Osteoblast (primary cell): ENCODE data around the gene SPRED2. TPM values are rescaled to one million over a fixed set of nuclear protein-coding genes. Genes with fewer than 3 reads are reported as not detected.

Source experiments
- DNase-seq: peaks from one replicate; pipeline ENCODE4 v3.0.0; 2011; ENCODE audit warnings: low spot score, mixed read lengths; ENCODE audit not compliant: insufficient read length; ENCODE audit errors: missing footprints
- H2AFZ ChIP-seq: 2 replicates; pipeline ENCODE4 v1.6.0; 2011; ENCODE audit warnings: mild to moderate bottlenecking, low read length
- H3K27ac ChIP-seq: 2 replicates; pipeline ENCODE4 v1.5.1; 2011; ENCODE audit warnings: mild to moderate bottlenecking, low read depth, low read length, moderate library complexity
- H3K27me3 ChIP-seq: 2 replicates; pipeline ENCODE4 v1.6.0; 2012; ENCODE audit warnings: mild to moderate bottlenecking, control low read depth, inconsistent platforms, low read length, moderate library complexity; ENCODE audit not compliant: insufficient read depth
- H3K36me3 ChIP-seq: 2 replicates; pipeline ENCODE4 v1.5.1; 2011; ENCODE audit warnings: mild to moderate bottlenecking, low read length, control low read depth, moderate library complexity; ENCODE audit not compliant: insufficient read depth
- H3K4me1 ChIP-seq: 2 replicates; pipeline ENCODE4 v1.5.1; 2011; ENCODE audit warnings: mild to moderate bottlenecking, low read length, control low read depth, moderate library complexity; ENCODE audit not compliant: insufficient read depth
- H3K4me2 ChIP-seq: 2 replicates; pipeline ENCODE4 v1.6.0; 2011; ENCODE audit warnings: mild to moderate bottlenecking, low read length; ENCODE audit not compliant: insufficient read depth
- H3K4me3 ChIP-seq: fragments of 200-600 bp; sonication (generic); 3 replicates; pipeline ENCODE4 v1.5.1; 2012; ENCODE audit warnings: mild to moderate bottlenecking, low read length, inconsistent platforms; ENCODE audit not compliant: insufficient read depth
- H3K79me2 ChIP-seq: 2 replicates; pipeline ENCODE4 v1.6.0; 2012; ENCODE audit warnings: mild to moderate bottlenecking, low read length, control low read depth, inconsistent platforms; ENCODE audit not compliant: insufficient read depth
- H3K9me3 ChIP-seq: 2 replicates; pipeline ENCODE4 v1.5.1; 2011; ENCODE audit warnings: low read depth, low read length, control low read depth
- H4K20me1 ChIP-seq: 2 replicates; pipeline ENCODE4 v1.6.0; 2012; ENCODE audit warnings: mild to moderate bottlenecking, low read length, control low read depth; ENCODE audit not compliant: insufficient read depth
- total RNA-seq: library from RNA; depleted of rRNA; stranded (reverse); fragments of >200 nt; gene quantifications from 2 replicates; pipeline ENCODE4 v1.2.3, GENCODE V29; 2012
- TF ChIP-seq, protein P1 (sequence below): IDR thresholded peaks from 2 replicates; pipeline ENCODE4 v1.5.1; 2011; ENCODE audit warnings: mild to moderate bottlenecking, low read depth, low read length, moderate library complexity; ENCODE audit errors: extremely low read depth

Gene SPRED2
- total RNA-seq, 1 donor = 17.4 TPM

DNA sequence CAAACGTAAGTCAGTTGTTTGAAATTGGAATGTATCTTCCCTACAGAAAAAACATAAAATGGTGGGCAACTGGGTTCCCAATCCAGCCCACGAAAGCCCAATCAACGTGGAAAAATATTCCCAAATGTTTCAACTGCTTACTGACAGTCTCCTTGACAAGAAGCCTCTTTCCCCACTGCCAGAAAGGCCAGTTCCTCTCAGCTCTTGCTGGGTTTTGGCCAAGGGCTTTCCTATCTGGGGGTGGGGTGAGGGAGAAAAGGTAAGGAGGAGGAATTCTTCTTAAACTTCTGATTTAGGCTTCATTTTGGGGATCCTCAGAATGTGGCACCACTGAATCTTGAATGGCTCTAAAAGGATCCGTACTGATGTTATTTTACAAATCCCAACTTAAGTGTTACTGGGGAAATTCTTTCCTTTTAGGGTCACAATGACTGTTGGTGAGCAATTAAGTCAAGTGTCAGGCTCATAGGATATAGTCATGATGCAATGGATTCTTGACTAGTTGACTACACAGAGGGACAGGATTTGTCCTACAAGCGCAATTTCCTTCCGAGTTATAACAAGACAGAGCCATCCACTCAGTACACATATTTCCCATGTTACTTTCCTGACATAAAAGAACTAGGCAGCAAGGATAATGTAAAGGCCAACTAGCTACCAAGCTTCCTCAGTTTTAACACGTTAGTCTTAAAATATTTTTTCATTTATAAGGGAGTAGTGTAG lies 73.6 kb downstream of the SPRED2 start:
- Histone ChIP-seq H3K4me3 (peak overlapping the region; percentile 15), H3K36me3 (no peaks in the 10 kb centered on the region), H3K4me2 (peak overlapping the region; percentile 67), H2AFZ (no peak overlapping the region), H3K27ac (peak overlapping the region; percentile 90), H3K4me1 (peaks cover 55% of the 10 kb centered on the region), H3K27me3 (no peaks in the 10 kb centered on the region), H4K20me1 (no peaks in the 10 kb centered on the region), H3K79me2 (peaks cover 80% of the 10 kb centered on the region), H3K9me3 (no peaks in the 10 kb centered on the region)
- TF ChIP-seq, protein P1, sequence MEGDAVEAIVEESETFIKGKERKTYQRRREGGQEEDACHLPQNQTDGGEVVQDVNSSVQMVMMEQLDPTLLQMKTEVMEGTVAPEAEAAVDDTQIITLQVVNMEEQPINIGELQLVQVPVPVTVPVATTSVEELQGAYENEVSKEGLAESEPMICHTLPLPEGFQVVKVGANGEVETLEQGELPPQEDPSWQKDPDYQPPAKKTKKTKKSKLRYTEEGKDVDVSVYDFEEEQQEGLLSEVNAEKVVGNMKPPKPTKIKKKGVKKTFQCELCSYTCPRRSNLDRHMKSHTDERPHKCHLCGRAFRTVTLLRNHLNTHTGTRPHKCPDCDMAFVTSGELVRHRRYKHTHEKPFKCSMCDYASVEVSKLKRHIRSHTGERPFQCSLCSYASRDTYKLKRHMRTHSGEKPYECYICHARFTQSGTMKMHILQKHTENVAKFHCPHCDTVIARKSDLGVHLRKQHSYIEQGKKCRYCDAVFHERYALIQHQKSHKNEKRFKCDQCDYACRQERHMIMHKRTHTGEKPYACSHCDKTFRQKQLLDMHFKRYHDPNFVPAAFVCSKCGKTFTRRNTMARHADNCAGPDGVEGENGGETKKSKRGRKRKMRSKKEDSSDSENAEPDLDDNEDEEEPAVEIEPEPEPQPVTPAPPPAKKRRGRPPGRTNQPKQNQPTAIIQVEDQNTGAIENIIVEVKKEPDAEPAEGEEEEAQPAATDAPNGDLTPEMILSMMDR = no peak
- DNase-seq = peak; percentile 88

DNA sequence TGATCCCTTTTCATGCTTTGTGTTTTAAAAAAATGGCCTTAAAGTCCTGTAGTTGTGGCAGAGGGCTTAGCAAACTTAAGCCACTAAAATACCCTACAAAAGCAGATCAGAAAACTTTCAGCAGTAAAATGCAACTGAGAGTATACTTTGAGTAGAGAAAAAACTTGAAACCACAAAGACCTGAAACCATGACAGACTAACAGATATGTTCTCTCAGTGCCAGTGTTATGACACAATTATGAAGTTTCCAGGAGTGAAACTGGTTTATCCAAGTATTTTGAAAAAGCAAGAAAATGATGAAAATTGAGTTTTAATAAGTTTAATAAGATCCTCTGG lies 74.5 kb downstream of the SPRED2 start:
- TF ChIP-seq, protein P1 = no peak
- Histone ChIP-seq H3K36me3 (no peaks in the 10 kb centered on the region), H4K20me1 (peaks cover 2% of the 10 kb centered on the region), H3K9me3 (no peaks in the 10 kb centered on the region), H3K4me1 (peaks cover 55% of the 10 kb centered on the region), H3K27me3 (no peaks in the 10 kb centered on the region), H3K4me2 (peak overlapping the region; percentile 6), H2AFZ (no peak overlapping the region), H3K27ac (peak overlapping the region; percentile 90), H3K4me3 (no peak overlapping the region), H3K79me2 (peaks cover 80% of the 10 kb centered on the region)
- DNase-seq = no peak

DNA sequence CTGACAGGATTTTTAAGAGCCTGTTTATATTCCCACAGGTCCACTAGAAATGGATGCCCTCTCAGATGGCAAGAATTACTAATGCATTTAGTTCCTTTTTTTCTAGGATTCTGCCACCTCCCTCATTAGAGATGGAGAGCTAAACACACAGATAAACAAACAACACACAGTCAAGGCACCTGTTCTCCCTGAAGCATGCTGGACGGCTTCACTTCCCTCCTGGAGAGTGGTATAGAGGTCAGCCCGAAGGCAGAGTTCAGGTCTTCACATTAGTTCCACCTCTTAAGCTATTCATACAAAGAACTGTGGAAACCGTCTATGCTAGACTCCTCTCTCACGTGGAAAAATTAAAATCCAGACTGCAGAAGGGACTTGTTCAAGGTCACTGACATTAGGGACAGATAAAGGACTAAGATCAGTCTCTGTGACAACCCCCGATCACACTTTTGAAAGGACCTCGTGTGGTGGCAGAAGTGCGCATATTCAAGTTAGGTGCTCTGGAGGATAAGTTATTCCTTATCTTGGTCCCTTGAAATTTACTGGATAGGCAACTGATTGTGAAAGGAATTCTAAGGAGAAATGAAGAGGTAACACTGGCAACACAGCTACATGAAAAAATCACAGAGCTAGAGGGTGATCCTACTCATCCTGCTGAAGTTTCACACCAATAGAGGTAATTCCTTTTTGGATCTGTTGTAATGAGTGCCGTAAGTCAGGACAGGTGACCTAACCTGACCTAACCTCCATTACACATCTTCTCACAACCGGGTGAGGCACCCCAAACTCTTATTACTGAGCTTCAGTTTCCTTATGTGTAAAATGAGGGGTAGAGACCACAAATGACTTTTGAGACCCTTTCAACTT lies 75.1 kb downstream of the SPRED2 start:
- H3K27me3 ChIP-seq = no peaks in the 10 kb centered on the region
- peak overlapping the region; percentile 6 for H3K4me2 ChIP-seq
- no peak overlapping the region for H3K4me3 ChIP-seq
- TF ChIP-seq, protein P1 = no peak
- peaks cover 57% of the 10 kb centered on the region for H3K4me1 ChIP-seq
- peak overlapping the region; percentile 90 for H3K27ac ChIP-seq
- H2AFZ ChIP-seq = no peak overlapping the region
- peaks cover 81% of the 10 kb centered on the region for H3K79me2 ChIP-seq
- no peaks in the 10 kb centered on the region for H3K9me3 ChIP-seq
- H4K20me1 ChIP-seq = peaks cover 2% of the 10 kb centered on the region
- DNase-seq = no peak
- H3K36me3 ChIP-seq = no peaks in the 10 kb centered on the region
